ENCODE measurements around the gene PSMC5.
A peak's percentile ranks its signal among the peaks of the same experiment; 100 is the strongest.
"Not testable (repeated sequence)": the region's sequence is repeated elsewhere in the genome, so short reads cannot be mapped to it uniquely, and the experiment has no call there.

PSMC5 gene

GRCh38 chr17:63796375-63796774, 30.9 kb upstream of the PSMC5 start:
- not testable (repeated sequence) for H3K9me3 ChIP-seq (ENCODE audit: control insufficient read depth in 1 of 2, low read length in 2 of 2); H3K9ac ChIP-seq (ENCODE audit: low read depth in 1 of 2, low read length in 2 of 2); H3K4me1 ChIP-seq (ENCODE audit: control insufficient read depth in 1 of 2, insufficient read depth in 2 of 2, low read length in 2 of 2); H3K4me3 ChIP-seq (ENCODE audit: low read depth in 1 of 2, low read length in 2 of 2); H3K27ac ChIP-seq (ENCODE audit: low read depth, low read length); H3K27me3 ChIP-seq (ENCODE audit: control insufficient read depth in 1 of 2, insufficient read depth in 2 of 2, low read length in 2 of 2)
- peaks cover 48 to 95% of the 10 kb centered on the region in 2 donors for H3K36me3 ChIP-seq (ENCODE audit: control insufficient read depth in 1 of 2, insufficient read depth in 2 of 2, low read length in 2 of 2)

GRCh38 chr17:63798572-63799106, 28.6 kb upstream of the PSMC5 start:
- H3K9ac ChIP-seq (ENCODE audit: low read depth in 1 of 2, low read length in 2 of 2) = no peak overlapping the region
- no peak overlapping the region for H3K4me3 ChIP-seq (ENCODE audit: low read depth in 1 of 2, low read length in 2 of 2)
- no peak overlapping the region for H3K27ac ChIP-seq (ENCODE audit: low read depth, low read length)
- H3K36me3 ChIP-seq (ENCODE audit: control insufficient read depth in 1 of 2, insufficient read depth in 2 of 2, low read length in 2 of 2) = peaks cover 46 to 93% of the 10 kb centered on the region in 2 donors
- H3K9me3 ChIP-seq (ENCODE audit: control insufficient read depth in 1 of 2, low read length in 2 of 2) = no peaks in the 10 kb centered on the region
- no peaks in the 10 kb centered on the region for H3K27me3 ChIP-seq (ENCODE audit: control insufficient read depth in 1 of 2, insufficient read depth in 2 of 2, low read length in 2 of 2)
- no peaks in the 10 kb centered on the region for H3K4me1 ChIP-seq (ENCODE audit: control insufficient read depth in 1 of 2, insufficient read depth in 2 of 2, low read length in 2 of 2)

- H3K27ac ChIP-seq (ENCODE audit: low read depth, low read length) = no peak overlapping the region
- H3K9me3 ChIP-seq (ENCODE audit: control insufficient read depth in 1 of 2, low read length in 2 of 2) = no peaks in the 10 kb centered on the region
- no peaks in the 10 kb centered on the region for H3K27me3 ChIP-seq (ENCODE audit: control insufficient read depth in 1 of 2, insufficient read depth in 2 of 2, low read length in 2 of 2)
- peaks cover 43 to 87% of the 10 kb centered on the region in 2 donors for H3K36me3 ChIP-seq (ENCODE audit: control insufficient read depth in 1 of 2, insufficient read depth in 2 of 2, low read length in 2 of 2)
- H3K4me1 ChIP-seq (ENCODE audit: control insufficient read depth in 1 of 2, insufficient read depth in 2 of 2, low read length in 2 of 2) = no peaks in the 10 kb centered on the region
- H3K4me3 ChIP-seq (ENCODE audit: low read depth in 1 of 2, low read length in 2 of 2) = no peak overlapping the region
- H3K9ac ChIP-seq (ENCODE audit: low read depth in 1 of 2, low read length in 2 of 2) = no peak overlapping the region
These were observed 26.4 kb upstream of the PSMC5 start for GRCh38 chr17:63800783-63801182.

GRCh38 chr17:63804328-63804727, 22.9 kb upstream of the PSMC5 start:
- Histone ChIP-seq H3K4me1 (ENCODE audit: control insufficient read depth in 1 of 2, insufficient read depth in 2 of 2, low read length in 2 of 2) (no peaks in the 10 kb centered on the region), H3K36me3 (ENCODE audit: control insufficient read depth in 1 of 2, insufficient read depth in 2 of 2, low read length in 2 of 2) (peaks cover 40 to 83% of the 10 kb centered on the region in 2 donors), H3K9ac (ENCODE audit: low read depth in 1 of 2, low read length in 2 of 2) (no peak overlapping the region), H3K4me3 (ENCODE audit: low read depth in 1 of 2, low read length in 2 of 2) (no peak overlapping the region), H3K27ac (ENCODE audit: low read depth, low read length) (no peak overlapping the region), H3K9me3 (ENCODE audit: control insufficient read depth in 1 of 2, low read length in 2 of 2) (no peaks in the 10 kb centered on the region), H3K27me3 (ENCODE audit: control insufficient read depth in 1 of 2, insufficient read depth in 2 of 2, low read length in 2 of 2) (no peaks in the 10 kb centered on the region)

GRCh38 chr17:63805591-63805990, 21.6 kb upstream of the PSMC5 start:
- peaks cover 41 to 83% of the 10 kb centered on the region in 2 donors for H3K36me3 ChIP-seq (ENCODE audit: control insufficient read depth in 1 of 2, insufficient read depth in 2 of 2, low read length in 2 of 2)
- H3K4me3 ChIP-seq (ENCODE audit: low read depth in 1 of 2, low read length in 2 of 2) = no peak overlapping the region
- no peak overlapping the region for H3K9ac ChIP-seq (ENCODE audit: low read depth in 1 of 2, low read length in 2 of 2)
- no peaks in the 10 kb centered on the region for H3K9me3 ChIP-seq (ENCODE audit: control insufficient read depth in 1 of 2, low read length in 2 of 2)
- no peaks in the 10 kb centered on the region for H3K4me1 ChIP-seq (ENCODE audit: control insufficient read depth in 1 of 2, insufficient read depth in 2 of 2, low read length in 2 of 2)
- H3K27ac ChIP-seq (ENCODE audit: low read depth, low read length) = no peak overlapping the region
- H3K27me3 ChIP-seq (ENCODE audit: control insufficient read depth in 1 of 2, insufficient read depth in 2 of 2, low read length in 2 of 2) = no peaks in the 10 kb centered on the region

- Histone ChIP-seq H3K4me3 (ENCODE audit: low read depth in 1 of 2, low read length in 2 of 2) (no peak overlapping the region), H3K36me3 (ENCODE audit: control insufficient read depth in 1 of 2, insufficient read depth in 2 of 2, low read length in 2 of 2) (peaks cover 63 to 93% of the 10 kb centered on the region in 2 donors), H3K4me1 (ENCODE audit: control insufficient read depth in 1 of 2, insufficient read depth in 2 of 2, low read length in 2 of 2) (no peaks in the 10 kb centered on the region), H3K9me3 (ENCODE audit: control insufficient read depth in 1 of 2, low read length in 2 of 2) (no peaks in the 10 kb centered on the region), H3K27me3 (ENCODE audit: control insufficient read depth in 1 of 2, insufficient read depth in 2 of 2, low read length in 2 of 2) (no peaks in the 10 kb centered on the region), H3K27ac (ENCODE audit: low read depth, low read length) (no peak overlapping the region), H3K9ac (ENCODE audit: low read depth in 1 of 2, low read length in 2 of 2) (no peak overlapping the region)
These were observed 17.3 kb upstream of the PSMC5 start for GRCh38 chr17:63809970-63810369.

- Histone ChIP-seq H3K27ac (ENCODE audit: low read depth, low read length) (no peak overlapping the region), H3K36me3 (ENCODE audit: control insufficient read depth in 1 of 2, insufficient read depth in 2 of 2, low read length in 2 of 2) (peaks cover 78 to 96% of the 10 kb centered on the region in 2 donors), H3K9ac (ENCODE audit: low read depth in 1 of 2, low read length in 2 of 2) (no peak overlapping the region)
These were observed 11.1 kb upstream of the PSMC5 start for GRCh38 chr17:63816123-63816522.

GRCh38 chr17:63816669-63817068, 10.6 kb upstream of the PSMC5 start:
- Histone ChIP-seq H3K27ac (ENCODE audit: low read depth, low read length) (no peak overlapping the region), H3K36me3 (ENCODE audit: control insufficient read depth in 1 of 2, insufficient read depth in 2 of 2, low read length in 2 of 2) (peaks cover 78 to 96% of the 10 kb centered on the region in 2 donors), H3K27me3 (ENCODE audit: control insufficient read depth in 1 of 2, insufficient read depth in 2 of 2, low read length in 2 of 2) (no peaks in the 10 kb centered on the region), H3K4me3 (ENCODE audit: low read depth in 1 of 2, low read length in 2 of 2) (no peak overlapping the region), H3K4me1 (ENCODE audit: control insufficient read depth in 1 of 2, insufficient read depth in 2 of 2, low read length in 2 of 2) (peaks cover 0 to 8% of the 10 kb centered on the region in 2 donors), H3K9ac (ENCODE audit: low read depth in 1 of 2, low read length in 2 of 2) (no peak overlapping the region), H3K9me3 (ENCODE audit: control insufficient read depth in 1 of 2, low read length in 2 of 2) (no peaks in the 10 kb centered on the region)

More at GRCh38 chr17:63816123-63816522, 11.1 kb upstream of the PSMC5 start:
- Histone ChIP-seq H3K4me3 (ENCODE audit: low read depth in 1 of 2, low read length in 2 of 2) (no peak overlapping the region), H3K27me3 (ENCODE audit: control insufficient read depth in 1 of 2, insufficient read depth in 2 of 2, low read length in 2 of 2) (no peaks in the 10 kb centered on the region), H3K9me3 (ENCODE audit: control insufficient read depth in 1 of 2, low read length in 2 of 2) (no peaks in the 10 kb centered on the region), H3K4me1 (ENCODE audit: control insufficient read depth in 1 of 2, insufficient read depth in 2 of 2, low read length in 2 of 2) (peaks cover 0 to 8% of the 10 kb centered on the region in 2 donors)

- Histone ChIP-seq H3K9ac (ENCODE audit: low read depth in 1 of 2, low read length in 2 of 2) (no peak overlapping the region), H3K27me3 (ENCODE audit: control insufficient read depth in 1 of 2, insufficient read depth in 2 of 2, low read length in 2 of 2) (no peaks in the 10 kb centered on the region), H3K9me3 (ENCODE audit: control insufficient read depth in 1 of 2, low read length in 2 of 2) (no peaks in the 10 kb centered on the region), H3K36me3 (ENCODE audit: control insufficient read depth in 1 of 2, insufficient read depth in 2 of 2, low read length in 2 of 2) (peaks cover 79 to 97% of the 10 kb centered on the region in 2 donors), H3K27ac (ENCODE audit: low read depth, low read length) (no peak overlapping the region), H3K4me3 (ENCODE audit: low read depth in 1 of 2, low read length in 2 of 2) (no peak overlapping the region), H3K4me1 (ENCODE audit: control insufficient read depth in 1 of 2, insufficient read depth in 2 of 2, low read length in 2 of 2) (peaks cover 0 to 8% of the 10 kb centered on the region in 2 donors)
These were observed 9.4 kb upstream of the PSMC5 start for GRCh38 chr17:63817736-63818385.

GRCh38 chr17:63819131-63819530, 8.1 kb upstream of the PSMC5 start:
- Histone ChIP-seq H3K27ac (ENCODE audit: low read depth, low read length) (peak overlapping the region; percentile 39), H3K36me3 (ENCODE audit: control insufficient read depth in 1 of 2, insufficient read depth in 2 of 2, low read length in 2 of 2) (peaks cover 79 to 96% of the 10 kb centered on the region in 2 donors)

More at GRCh38 chr17:63819131-63819530, 8.1 kb upstream of the PSMC5 start:
- Histone ChIP-seq H3K27me3 (ENCODE audit: control insufficient read depth in 1 of 2, insufficient read depth in 2 of 2, low read length in 2 of 2) (no peaks in the 10 kb centered on the region), H3K4me1 (ENCODE audit: control insufficient read depth in 1 of 2, insufficient read depth in 2 of 2, low read length in 2 of 2) (peaks cover 0 to 8% of the 10 kb centered on the region in 2 donors), H3K9ac (ENCODE audit: low read depth in 1 of 2, low read length in 2 of 2) (no peak overlapping the region), H3K9me3 (ENCODE audit: control insufficient read depth in 1 of 2, low read length in 2 of 2) (no peaks in the 10 kb centered on the region), H3K4me3 (ENCODE audit: low read depth in 1 of 2, low read length in 2 of 2) (no peak overlapping the region)

Measured in duodenal mucosa (tissue), 2 donors.